Ovary (tissue), 3 donors: Measurements from ENCODE around the gene TBCD.

Experiments used
- CTCF ChIP-seq, 3 donors: fragments of 450-650 bp in 2 of 3; fragments of 200-600 bp in 1 of 3; IDR thresholded peaks; one replicate each; pipeline versions ENCODE4 v1.5.1 to v1.8.0; 2016 to 2022; ENCODE audit warnings: antibody characterized with exemption in 3 of 3, mild to moderate bottlenecking in 1 of 3
- EP300 ChIP-seq: sonication (generic); formaldehyde crosslinking; IDR thresholded peaks from one replicate; pipeline ENCODE4 v1.6.1; 2017; ENCODE audit warnings: antibody characterized with exemption
- donor health status: DM: no; HTN: no; CAD: no.

- TF ChIP-seq CTCF (IDR thresholded peaks at IDR 0.05) (no peak), EP300 (no peak)
Measured at GRCh38 chr17:82866590-82867191, 114.8 kb downstream of the TBCD start.
